Epithelial cell of proximal tubule (primary cell): ENCODE results near the gene ETV7. TPM values are rescaled to one million over a fixed set of nuclear protein-coding genes. Genes with fewer than 3 reads are reported as not detected.

Experiments used
- DNase-seq: peaks from one replicate; pipeline ENCODE4 v3.0.0-alpha.2; 2011; ENCODE audit warnings: low read depth
- H3K4me3 ChIP-seq: 2 replicates; pipeline ENCODE4 v1.5.1; 2011; ENCODE audit warnings: low read depth, mild to moderate bottlenecking, low read length
- CTCF ChIP-seq: conservative IDR thresholded peaks from 2 replicates; pipeline ENCODE4 v1.5.1; 2012; ENCODE audit warnings: low read depth, mild to moderate bottlenecking, low read length
- total RNA-seq: library from RNA; depleted of rRNA; stranded (reverse); fragments of >200 nt; gene quantifications from 2 replicates; pipeline ENCODE4 v1.2.3, GENCODE V29; 2015

Gene ETV7
- total RNA-seq, 1 donor from 2014 or later, result 3.2 TPM

GRCh38 chr6:36374194-36374593, 13.3 kb downstream of the ETV7 start:
- no peak overlapping the region for H3K4me3 ChIP-seq
- no peak for TF ChIP-seq CTCF
- no peak for DNase-seq

GRCh38 chr6:36373368-36374019, 14.0 kb downstream of the ETV7 start:
- DNase-seq, result no peak
- TF ChIP-seq CTCF, result no peak
- H3K4me3 ChIP-seq, result no peak overlapping the region

GRCh38 chr6:36372088-36372487, 15.4 kb downstream of the ETV7 start:
- DNase-seq, result no peak
- no peak for TF ChIP-seq CTCF
- H3K4me3 ChIP-seq, result no peak overlapping the region

- H3K4me3 ChIP-seq, result no peak overlapping the region
- DNase-seq, result no peak
- TF ChIP-seq CTCF, result no peak
Measured at GRCh38 chr6:36371211-36371610, 16.3 kb downstream of the ETV7 start.

GRCh38 chr6:36370638-36371037, 16.8 kb downstream of the ETV7 start:
- TF ChIP-seq CTCF, result no peak
- no peak for DNase-seq
- H3K4me3 ChIP-seq, result no peak overlapping the region

GRCh38 chr6:36368921-36369865, 18.3 kb downstream of the ETV7 start:
- peak; percentile 43 for DNase-seq
- no peak overlapping the region for H3K4me3 ChIP-seq
- TF ChIP-seq CTCF, result no peak

GRCh38 chr6:36368421-36368820, 19.0 kb downstream of the ETV7 start:
- H3K4me3 ChIP-seq, result no peak overlapping the region
- TF ChIP-seq CTCF, result no peak
- no peak for DNase-seq
